Stimulated activated CD8-positive, alpha-beta memory T cell treated with anti-CD3 and anti-CD28 coated beads, Interleukin-7, amount 100 ng/mL, for 1 hour (primary cell): ENCODE data around the gene SCYGR6.

Source experiments
- DNase-seq, 2 donors: peaks; one replicate each; pipeline ENCODE4 v3.0.0-alpha.2; 2020; ENCODE audit warnings: low read depth in 2 of 2

SCYGR6 gene

DNA sequence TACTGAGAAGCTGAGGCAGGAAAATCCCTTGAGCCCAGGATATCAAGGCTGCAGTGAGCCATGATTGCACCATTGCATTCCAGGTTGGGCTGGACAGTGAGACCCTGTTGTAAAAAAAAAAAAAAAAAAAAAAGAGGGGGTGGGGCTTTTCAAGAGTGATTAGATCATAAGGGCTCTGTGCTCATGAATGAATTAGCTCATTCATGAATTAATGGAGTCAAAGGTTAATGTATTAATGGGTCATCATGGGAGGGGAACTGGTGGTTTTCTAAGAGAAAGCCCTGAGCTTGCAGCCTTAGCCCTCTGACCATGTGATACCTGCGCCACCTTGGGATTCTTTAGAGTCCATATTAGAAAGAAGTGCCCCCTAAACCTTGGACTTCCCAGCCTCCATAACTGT lies 11.3 kb downstream of the SCYGR6 start:
- no peak for DNase-seq

DNA sequence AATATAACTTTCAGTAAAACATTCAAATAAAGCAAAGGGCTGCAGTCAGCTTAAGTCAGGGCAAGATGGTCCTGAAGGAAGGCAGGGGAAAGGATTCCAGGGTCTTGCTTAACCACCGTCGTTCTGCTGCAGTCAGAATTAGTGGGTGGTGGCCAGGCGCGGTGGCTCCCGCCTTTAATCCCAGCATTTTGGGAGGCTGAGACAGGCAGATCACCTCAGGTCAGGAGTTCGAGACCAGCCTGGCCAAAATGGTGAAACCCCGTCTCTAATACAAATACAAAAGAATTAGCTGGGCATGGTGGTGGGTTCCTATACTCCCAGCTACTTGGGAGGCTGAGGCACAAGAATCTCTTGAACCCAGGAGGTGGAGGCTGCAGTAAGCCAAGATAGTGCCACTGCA lies 13.6 kb downstream of the SCYGR6 start:
- DNase-seq = no peak

DNA sequence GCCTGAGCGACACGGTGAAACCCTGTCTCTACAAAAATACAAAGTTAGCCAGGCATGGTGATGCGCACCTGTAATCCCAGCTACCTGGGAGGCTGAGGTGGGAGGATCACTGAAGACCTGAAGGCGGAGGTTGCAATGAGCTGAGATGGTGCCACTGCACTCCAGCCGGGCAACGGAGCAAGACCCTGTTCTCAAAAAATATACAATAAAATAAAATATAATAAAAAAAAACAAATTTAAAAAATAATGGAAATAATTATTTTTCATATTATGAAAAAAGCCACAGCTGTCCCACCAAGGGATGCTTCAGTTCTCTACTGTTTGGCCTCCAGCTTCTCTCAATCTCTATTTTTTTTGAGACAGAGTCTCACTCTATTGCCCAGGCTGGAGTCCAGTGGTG lies 17.2 kb downstream of the SCYGR6 start:
- no peak for DNase-seq

DNA sequence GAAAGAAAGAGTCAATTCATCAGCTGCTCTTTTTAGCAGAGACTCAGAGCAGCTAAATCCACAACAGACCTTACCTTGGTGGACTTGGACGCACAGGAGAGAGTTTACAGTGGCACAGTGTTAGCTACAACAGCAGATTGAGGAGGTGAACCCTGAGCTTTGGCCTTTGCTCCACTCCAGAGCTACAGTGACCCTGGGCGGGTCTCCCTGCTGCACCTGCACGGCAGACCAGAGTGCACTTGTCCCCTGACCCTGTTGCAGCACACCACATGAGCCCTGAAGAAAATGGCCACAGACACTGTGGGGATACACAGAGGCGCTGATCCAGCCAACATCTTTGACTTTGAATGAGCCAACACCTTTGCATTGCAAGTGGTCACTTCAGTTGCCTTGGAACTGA lies 17.7 kb downstream of the SCYGR6 start:
- DNase-seq = no peak

DNA sequence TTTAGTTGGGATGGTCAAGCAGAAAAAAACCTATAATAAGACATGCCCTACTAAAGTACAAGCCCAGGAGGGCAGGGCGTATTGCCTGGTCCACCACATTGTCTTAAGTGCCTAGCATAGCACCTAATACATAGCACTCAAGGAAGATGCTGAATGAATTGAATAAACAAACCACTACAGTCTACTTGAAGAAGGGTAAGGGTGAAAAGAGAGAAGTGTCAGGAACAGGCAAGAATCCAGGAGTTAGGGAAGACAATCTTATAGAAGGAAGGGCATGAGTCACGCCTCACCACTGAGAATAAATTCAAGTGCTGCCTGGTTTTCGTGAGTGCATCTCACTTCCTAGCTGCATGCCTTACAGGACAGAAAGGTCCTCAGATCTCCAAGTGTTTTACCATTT lies 20.6 kb downstream of the SCYGR6 start:
- no peak for DNase-seq

DNA sequence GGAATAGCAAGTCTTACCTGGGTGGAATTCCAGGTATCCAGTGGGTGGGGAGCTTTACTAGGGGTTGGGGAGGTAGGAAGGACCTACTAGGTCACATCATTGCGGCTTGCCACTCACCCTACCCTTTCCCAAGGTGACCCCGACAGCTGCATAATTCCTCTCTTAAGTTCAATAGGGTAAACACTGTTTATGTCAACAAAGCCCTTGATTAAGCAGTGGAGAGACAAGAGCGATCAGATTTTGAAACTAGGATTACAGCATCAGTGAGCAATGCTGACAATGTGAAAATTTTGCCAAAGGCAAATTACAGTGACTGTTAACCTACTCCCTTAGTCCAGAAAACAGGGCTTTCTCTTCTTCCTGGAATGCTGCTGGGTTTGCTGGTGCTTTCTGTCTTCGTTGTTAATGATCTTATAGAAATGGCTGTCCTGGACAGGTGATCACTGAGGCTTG lies 21.3 kb downstream of the SCYGR6 start:
- no peak for DNase-seq

DNA sequence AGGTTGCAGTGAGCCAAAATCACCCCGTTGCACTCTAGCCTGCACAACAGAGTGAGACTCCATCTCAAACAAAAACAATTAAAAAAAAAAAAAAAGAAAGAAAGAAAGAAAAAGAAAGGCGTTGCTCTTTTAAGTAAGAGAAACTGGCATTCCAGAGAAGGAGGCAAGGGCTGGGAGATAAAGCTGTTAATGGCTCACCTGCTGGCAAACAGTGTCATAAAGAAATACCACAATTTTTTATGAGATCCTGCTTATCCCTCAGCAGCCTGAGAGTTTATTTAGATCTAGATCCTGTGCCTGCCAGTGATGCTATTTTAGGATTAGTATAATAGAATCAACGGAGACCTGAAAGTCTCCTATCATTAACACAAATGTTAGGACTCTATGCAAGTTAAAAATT lies 23.0 kb downstream of the SCYGR6 start:
- DNase-seq = no peak

DNA sequence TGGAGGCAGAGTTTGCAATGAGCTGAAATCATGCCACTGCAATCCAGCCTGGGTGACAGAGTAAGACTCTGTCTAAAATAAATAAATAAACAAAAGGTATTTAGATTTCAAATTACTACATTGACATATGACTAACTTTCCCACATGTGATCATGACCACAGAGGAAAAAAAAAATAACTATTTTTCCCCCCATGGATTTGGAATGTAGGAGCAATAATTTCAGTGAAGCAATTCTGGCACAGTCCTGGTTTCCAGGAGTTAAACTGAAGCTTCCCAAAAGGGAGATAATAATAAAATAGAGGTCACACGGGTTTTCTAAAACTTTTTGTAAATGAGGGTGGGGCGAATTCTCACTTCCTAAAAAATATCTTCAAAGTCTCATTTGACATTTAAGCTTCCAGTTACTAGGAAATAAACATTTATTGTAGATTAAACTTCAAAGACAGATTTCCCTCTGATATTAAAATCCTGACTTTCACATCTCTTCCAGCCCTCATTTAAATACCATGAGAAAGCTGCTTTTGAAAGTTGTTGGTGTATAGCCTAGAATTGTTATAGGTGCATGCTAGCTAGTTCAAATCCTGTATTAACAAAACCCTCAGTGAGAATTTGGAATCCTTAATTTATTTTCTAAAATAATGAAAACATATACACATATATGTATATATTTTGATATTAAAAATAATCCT lies 27.4 kb downstream of the SCYGR6 start:
- DNase-seq = no peak

DNA sequence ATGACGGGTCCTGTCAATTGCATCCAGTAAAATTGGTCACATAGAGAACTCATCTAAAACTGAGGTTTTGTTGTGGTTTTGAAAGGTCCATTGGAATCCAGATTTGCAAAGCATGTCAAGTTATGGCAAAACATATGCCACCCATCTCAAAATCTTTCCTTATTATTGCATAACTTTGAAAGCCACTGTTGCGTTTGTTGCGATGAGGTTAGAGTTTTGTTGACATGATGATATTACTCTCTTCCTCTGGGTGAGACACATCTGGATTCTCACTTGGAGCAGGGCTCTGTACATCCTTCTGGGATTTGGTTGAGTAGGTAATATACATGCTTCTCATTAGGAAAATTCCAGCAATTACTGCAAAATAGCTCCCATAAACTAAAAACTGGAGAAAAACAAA lies 37.4 kb downstream of the SCYGR6 start:
- no peak for DNase-seq

DNA sequence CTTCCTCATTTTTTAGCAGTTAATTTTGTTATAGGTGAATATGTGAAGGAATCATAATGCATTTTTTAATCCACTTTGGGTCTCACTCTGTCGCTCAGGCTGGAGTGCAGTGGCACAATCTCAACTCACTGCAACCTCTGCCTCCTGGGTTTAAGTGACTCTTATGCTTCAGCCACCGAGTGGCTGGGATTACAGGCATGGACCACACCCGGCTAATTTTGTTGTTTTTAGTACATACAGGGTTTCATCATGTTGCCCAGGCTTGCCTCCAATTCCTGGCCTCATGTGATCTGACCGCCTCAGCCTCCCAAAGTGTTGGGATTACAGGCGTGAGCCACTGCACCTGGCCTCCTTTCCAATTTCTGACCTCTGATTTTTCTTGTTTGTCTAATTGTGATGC lies 40.3 kb downstream of the SCYGR6 start:
- DNase-seq = no peak

DNA sequence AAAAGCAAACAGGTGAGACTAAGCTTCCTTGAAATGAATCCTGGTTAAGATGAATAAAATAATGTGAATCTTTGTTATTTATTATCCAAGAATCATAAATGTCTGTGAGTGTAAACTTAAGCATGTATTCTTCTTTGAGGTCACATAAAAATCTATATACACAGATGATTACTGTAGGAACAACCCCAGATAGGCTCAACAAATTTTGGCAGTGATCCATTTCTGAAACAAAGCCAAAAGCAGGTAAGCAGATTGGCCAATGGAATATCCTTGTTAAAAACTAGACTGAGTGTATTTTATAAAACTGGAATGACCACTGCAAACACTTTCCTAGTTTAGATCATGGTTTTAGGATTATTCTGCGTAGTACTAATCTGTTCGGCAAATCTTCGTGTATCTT lies 46.6 kb downstream of the SCYGR6 start:
- DNase-seq = no peak

DNA sequence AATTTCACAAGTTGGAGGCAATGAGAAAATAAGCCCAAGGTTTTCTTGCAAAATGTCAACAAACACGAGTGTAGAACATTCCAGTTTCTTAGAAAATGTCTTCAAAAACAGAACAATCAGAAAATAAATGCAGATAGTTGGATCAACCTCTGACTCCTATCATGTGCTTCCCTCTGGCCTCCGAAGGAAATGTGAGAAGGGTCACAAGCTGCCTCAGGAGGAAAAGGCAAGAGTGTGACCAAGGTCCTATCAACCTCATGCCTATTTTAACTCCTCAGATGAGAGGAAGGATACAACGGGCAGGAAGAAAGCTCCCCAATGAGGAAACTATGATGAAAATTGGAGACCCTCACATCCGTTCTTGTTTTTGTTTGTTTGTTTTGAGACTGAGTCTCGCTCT lies 50.1 kb downstream of the SCYGR6 start:
- no peak for DNase-seq
